CD14-positive monocyte (primary cell): ENCODE data around the gene TULP3. TPM values are rescaled to one million over a fixed set of nuclear protein-coding genes. Genes with fewer than 3 reads are reported as not detected.
A peak's percentile ranks its signal among the peaks of the same experiment; 100 is the strongest.

Experiments used
- DNase-seq, 3 donors: peaks; one replicate each; pipeline ENCODE4 v3.0.0-alpha.2; 2011 to 2022
- H2AFZ ChIP-seq: 2 replicates; pipeline ENCODE4 v1.6.0; 2012; ENCODE audit warnings: mild to moderate bottlenecking, low read depth, low read length, inconsistent platforms; ENCODE audit not compliant: insufficient read depth, poor library complexity, severe bottlenecking
- H3K27ac ChIP-seq, 2 donors: 1 replicate in 1 of 2; 2 replicates in 1 of 2; pipeline ENCODE4 v1.5.1; 2012 to 2013; ENCODE audit warnings: low read length in 2 of 2, control low read depth in 1 of 2, inconsistent platforms in 1 of 2, low read depth in 1 of 2, mild to moderate bottlenecking in 1 of 2
- H3K27me3 ChIP-seq, 2 donors: one replicate each; pipeline versions ENCODE4 v1.6.0 to v1.6.1; 2011 to 2013; ENCODE audit warnings: low read length in 2 of 2; ENCODE audit not compliant: control insufficient read depth in 2 of 2, insufficient read depth in 2 of 2
- H3K36me3 ChIP-seq, 2 donors: replicated peaks in 1 of 2; 1 replicate in 1 of 2; 2 replicates in 1 of 2; pipeline versions ENCODE4 v1.5.1 to v1.6.1; 2012 to 2013; ENCODE audit warnings: low read length in 2 of 2, control low read depth in 1 of 2, inconsistent platforms in 1 of 2, mild to moderate bottlenecking in 1 of 2; ENCODE audit not compliant: insufficient read depth in 2 of 2, control insufficient read depth in 1 of 2
- H3K4me1 ChIP-seq, 2 donors: 1 replicate in 1 of 2; 2 replicates in 1 of 2; pipeline versions ENCODE4 v1.5.1 to v1.6.1; 2012 to 2013; ENCODE audit warnings: low read length in 2 of 2, control low read depth in 1 of 2, inconsistent platforms in 1 of 2, mild to moderate bottlenecking in 1 of 2, moderate library complexity in 1 of 2; ENCODE audit not compliant: insufficient read depth in 2 of 2, control insufficient read depth in 1 of 2
- H3K4me2 ChIP-seq: replicated peaks from 2 replicates; pipeline ENCODE3; 2012; ENCODE audit warnings: low read length, moderate library complexity, mild to moderate bottlenecking; ENCODE audit not compliant: poor library complexity, severe bottlenecking; ENCODE audit errors: extremely low read depth
- H3K4me3 ChIP-seq, 3 experiments: fragments of 200-600 bp in 1 of 3; sonication (generic) in 1 of 3; replicated peaks in 1 of 3; 1 replicate in 2 of 3; 2 replicates in 1 of 3; pipeline ENCODE4 v1.5.1; 2011 to 2013; ENCODE audit warnings: low read length in 3 of 3, mild to moderate bottlenecking in 3 of 3, control low read depth in 2 of 3, low read depth in 2 of 3, inconsistent platforms in 1 of 3, moderate library complexity in 1 of 3
- H3K79me2 ChIP-seq: 2 replicates; pipeline ENCODE4 v1.6.0; 2012; ENCODE audit warnings: mild to moderate bottlenecking, control low read depth, inconsistent platforms, low read length, moderate library complexity; ENCODE audit not compliant: insufficient read depth
- H3K9ac ChIP-seq: 2 replicates; pipeline ENCODE4 v1.6.0; 2017; ENCODE audit warnings: low read length, mild to moderate bottlenecking; ENCODE audit not compliant: insufficient read depth, poor library complexity, severe bottlenecking
- H3K9me3 ChIP-seq, 2 donors: replicated peaks in 1 of 2; 1 replicate in 1 of 2; 2 replicates in 1 of 2; pipeline versions ENCODE4 v1.5.1 to v1.6.1; 2012 to 2013; ENCODE audit warnings: low read length in 2 of 2, control low read depth in 1 of 2; ENCODE audit not compliant: control insufficient read depth in 1 of 2, insufficient read depth in 1 of 2
- H4K20me1 ChIP-seq: 2 replicates; pipeline ENCODE4 v1.6.0; 2012; ENCODE audit warnings: mild to moderate bottlenecking, low read length, control low read depth, moderate library complexity; ENCODE audit not compliant: insufficient read depth
- H3K27ac Mint-ChIP-seq, 7 donors: one replicate each; pipeline ENCODE4 v1.8.0; 2020; ENCODE audit warnings: mild to moderate bottlenecking in 7 of 7, mixed read lengths in 7 of 7, moderate library complexity in 6 of 7, inconsistent platforms in 2 of 7
- H3K27me3 Mint-ChIP-seq, 3 donors: one replicate each; pipeline ENCODE4 v1.8.0; 2021 to 2022; ENCODE audit warnings: low read depth in 3 of 3, mild to moderate bottlenecking in 3 of 3, mixed read lengths in 3 of 3, moderate library complexity in 3 of 3, inconsistent platforms in 1 of 3
- H3K36me3 Mint-ChIP-seq, 2 donors: one replicate each; pipeline ENCODE4 v1.8.0; 2020; ENCODE audit warnings: mixed read lengths in 2 of 2, inconsistent platforms in 1 of 2, mild to moderate bottlenecking in 1 of 2
- H3K4me1 Mint-ChIP-seq: one replicate; pipeline ENCODE4 v1.8.0; 2020; ENCODE audit warnings: mild to moderate bottlenecking, mixed read lengths
- H3K4me3 Mint-ChIP-seq, 2 donors: one replicate each; pipeline ENCODE4 v1.8.0; 2020; ENCODE audit warnings: mild to moderate bottlenecking in 2 of 2, mixed read lengths in 2 of 2, moderate library complexity in 1 of 2
- H3K9me3 Mint-ChIP-seq, 7 donors: one replicate each; pipeline ENCODE4 v1.8.0; 2020 to 2022; ENCODE audit warnings: mixed read lengths in 7 of 7, mild to moderate bottlenecking in 6 of 7, moderate library complexity in 6 of 7, inconsistent platforms in 2 of 7
- WGBS: methylation state at CpG from one replicate; pipeline ENCODE4 v1.1.5; 2013; ENCODE audit warnings: missing lambda C conversion rate; ENCODE audit not compliant: insufficient coverage; 5-methylcytosine and 5-hydroxymethylcytosine counted together
- intact Hi-C, 2 donors: fragments of 100-400 bp; cut with micrococcal nuclease; formaldehyde crosslinking; loops; one replicate each; pipeline versions ENCODE4 v1.15.0 to v1.15.1; 2023
- polyA plus RNA-seq, 3 donors: library from polyadenylated mRNA; depleted of rRNA in 1 of 3; unstranded in 2 of 3; stranded (reverse) in 1 of 3; fragments of 300-500 nt in 2 of 3; fragments of >200 nt in 1 of 3; fragmentation: Illumina TruSeq in 2 of 3; gene quantifications; 1 replicate in 2 of 3; 2 replicates in 1 of 3; pipeline ENCODE4 v1.2.3, GENCODE V29; 2012 to 2021
- TF ChIP-seq, protein P1 (sequence below): fragments of 200-600 bp; IDR thresholded peaks from one replicate; pipeline ENCODE4 v1.8.0; 2022; ENCODE audit warnings: antibody characterized with exemption, mild to moderate bottlenecking

The TULP3 gene
- polyA plus RNA-seq, 3 donors = 1.7 to 3.6 (median 2.3) TPM

DNA sequence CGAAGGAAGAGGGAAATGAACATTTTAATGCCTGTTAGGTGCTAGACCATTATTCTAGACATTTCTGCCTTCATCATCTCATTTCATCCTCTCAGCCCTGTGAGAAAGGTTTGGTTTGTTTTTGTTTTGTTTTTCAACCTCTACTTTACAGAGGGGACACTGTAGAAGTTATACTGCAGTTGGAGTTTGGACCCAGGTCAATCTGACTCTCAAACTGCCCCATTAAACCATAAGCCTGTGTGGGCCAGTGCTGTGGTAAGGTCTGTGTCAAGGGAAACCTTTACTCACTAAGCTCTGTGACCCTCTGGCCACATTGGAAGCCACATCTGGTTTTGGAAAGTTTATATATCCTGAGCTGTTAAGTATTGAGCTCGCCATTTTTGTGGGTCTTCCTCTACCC is 77.0 kb downstream of the TULP3 start:
- Mint-ChIP-seq H3K9me3 (peaks cover 0 to 4% (median 0%) of the 10 kb centered on the region in 7 donors), H3K4me1 (peaks cover 3% of the 10 kb centered on the region), H3K27ac (no peak overlapping the region), H3K4me3 (no peak overlapping the region), H3K27me3 (peaks cover 9 to 28% (median 10%) of the 10 kb centered on the region in 3 donors), H3K36me3 (no peaks in the 10 kb centered on the region)
- Histone ChIP-seq H3K4me2 (no peak overlapping the region), H4K20me1 (no peaks in the 10 kb centered on the region), H3K27ac (no peak overlapping the region), H2AFZ (no peak overlapping the region), H3K79me2 (no peaks in the 10 kb centered on the region), H3K36me3 (no peaks in the 10 kb centered on the region), H3K4me1 (no peaks in the 10 kb centered on the region), H3K9ac (no peak overlapping the region), H3K27me3 (peaks cover 0 to 11% of the 10 kb centered on the region in 2 donors), H3K9me3 (no peaks in the 10 kb centered on the region), H3K4me3 (no peak overlapping the region)
- no peak for DNase-seq
- TF ChIP-seq, protein P1, sequence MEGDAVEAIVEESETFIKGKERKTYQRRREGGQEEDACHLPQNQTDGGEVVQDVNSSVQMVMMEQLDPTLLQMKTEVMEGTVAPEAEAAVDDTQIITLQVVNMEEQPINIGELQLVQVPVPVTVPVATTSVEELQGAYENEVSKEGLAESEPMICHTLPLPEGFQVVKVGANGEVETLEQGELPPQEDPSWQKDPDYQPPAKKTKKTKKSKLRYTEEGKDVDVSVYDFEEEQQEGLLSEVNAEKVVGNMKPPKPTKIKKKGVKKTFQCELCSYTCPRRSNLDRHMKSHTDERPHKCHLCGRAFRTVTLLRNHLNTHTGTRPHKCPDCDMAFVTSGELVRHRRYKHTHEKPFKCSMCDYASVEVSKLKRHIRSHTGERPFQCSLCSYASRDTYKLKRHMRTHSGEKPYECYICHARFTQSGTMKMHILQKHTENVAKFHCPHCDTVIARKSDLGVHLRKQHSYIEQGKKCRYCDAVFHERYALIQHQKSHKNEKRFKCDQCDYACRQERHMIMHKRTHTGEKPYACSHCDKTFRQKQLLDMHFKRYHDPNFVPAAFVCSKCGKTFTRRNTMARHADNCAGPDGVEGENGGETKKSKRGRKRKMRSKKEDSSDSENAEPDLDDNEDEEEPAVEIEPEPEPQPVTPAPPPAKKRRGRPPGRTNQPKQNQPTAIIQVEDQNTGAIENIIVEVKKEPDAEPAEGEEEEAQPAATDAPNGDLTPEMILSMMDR = no peak
- intact Hi-C loops = no loop called here
- no CpG with 5 or more reads among the region's 2 CpGs for WGBS

DNA sequence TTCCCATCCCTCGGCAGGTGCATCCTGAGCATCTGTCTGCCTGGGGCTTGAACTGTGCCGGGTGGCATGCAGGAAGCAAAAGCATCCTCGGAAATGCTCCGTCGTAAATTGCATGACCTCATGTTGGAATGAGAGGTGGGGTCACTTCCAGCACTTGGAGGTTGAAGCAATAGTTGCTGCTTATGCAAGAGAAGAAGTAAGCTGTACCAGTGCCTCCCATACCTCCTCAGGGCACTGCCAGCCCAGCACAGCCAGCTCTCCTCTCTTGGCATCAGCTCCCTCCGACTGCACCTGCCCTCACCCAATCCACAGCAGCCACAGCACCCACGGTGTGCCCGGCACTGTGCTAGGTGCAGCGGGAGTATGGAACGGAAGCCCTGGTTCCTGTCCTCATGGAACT is 80.1 kb downstream of the TULP3 start:
- Mint-ChIP-seq H3K9me3 (peaks cover 0 to 3% (median 0%) of the 10 kb centered on the region in 7 donors), H3K27me3 (peaks cover 0 to 6% (median 3%) of the 10 kb centered on the region in 3 donors), H3K4me1 (peaks cover 3% of the 10 kb centered on the region), H3K27ac (no peak overlapping the region), H3K4me3 (no peak overlapping the region), H3K36me3 (no peaks in the 10 kb centered on the region)
- Histone ChIP-seq H2AFZ (no peak overlapping the region), H4K20me1 (no peaks in the 10 kb centered on the region), H3K27me3 (no peaks in the 10 kb centered on the region), H3K4me2 (no peak overlapping the region), H3K36me3 (no peaks in the 10 kb centered on the region), H3K27ac (no peak overlapping the region), H3K79me2 (no peaks in the 10 kb centered on the region), H3K4me3 (no peak overlapping the region), H3K9me3 (no peaks in the 10 kb centered on the region), H3K4me1 (no peaks in the 10 kb centered on the region), H3K9ac (peak overlapping the region; percentile 21)
- TF ChIP-seq, protein P1 = no peak
- intact Hi-C loops = no loop called here
- WGBS = 85% methylated on average over 7 of the region's 10 CpGs
- DNase-seq = no peak
